Coronary artery (tissue), 2 donors: ENCODE results near the gene ING2.
"Not testable (repeated sequence)": the region's sequence is repeated elsewhere in the genome, so short reads cannot be mapped to it uniquely, and the experiment has no call there.

Source experiments
- DNase-seq: peaks from one replicate; pipeline ENCODE4 v3.0.0-alpha.2; 2017; ENCODE audit warnings: low spot score
- H3K27ac ChIP-seq, 2 donors: fragments of 200-600 bp; sonication (generic); one replicate each; pipeline ENCODE4 v1.5.1; 2016 to 2019
- H3K4me3 ChIP-seq: fragments of 200-600 bp; sonication (generic); 2 replicates; pipeline ENCODE4 v1.5.1; 2016; ENCODE audit warnings: mild to moderate bottlenecking, moderate library complexity
- CTCF ChIP-seq: fragments of 200-600 bp; sonication (generic); IDR thresholded peaks from one replicate; pipeline ENCODE4 v1.5.1; 2019; ENCODE audit warnings: antibody characterized with exemption

Gene ING2

GRCh38 chr4:183548306-183548705 is 43.4 kb downstream of the ING2 start:
- no peak for DNase-seq
- no peak for TF ChIP-seq CTCF
- Histone ChIP-seq H3K27ac (no peak overlapping the region), H3K4me3 (no peak overlapping the region)

GRCh38 chr4:183550345-183551093 is 45.7 kb downstream of the ING2 start:
- Histone ChIP-seq H3K27ac (no peak overlapping the region), H3K4me3 (no peak overlapping the region)
- TF ChIP-seq CTCF: no peak
- DNase-seq: no peak

- Histone ChIP-seq H3K27ac (no peak overlapping the region), H3K4me3 (no peak overlapping the region)
- no peak for DNase-seq
- TF ChIP-seq CTCF: no peak
Observed at GRCh38 chr4:183552274-183553146, 47.7 kb downstream of the ING2 start.

- H3K4me3 ChIP-seq, DNase-seq, H3K27ac ChIP-seq: not testable (repeated sequence)
Observed at GRCh38 chr4:183553147-183553478, 48.3 kb downstream of the ING2 start.

GRCh38 chr4:183553601-183554345 is 48.9 kb downstream of the ING2 start:
- TF ChIP-seq CTCF: no peak
- no peak for DNase-seq
- no peak overlapping the region for H3K4me3 ChIP-seq
- H3K27ac ChIP-seq: no peak overlapping the region

GRCh38 chr4:183554346-183554686 is 49.5 kb downstream of the ING2 start:
- no peak overlapping the region for H3K27ac ChIP-seq
- no peak overlapping the region for H3K4me3 ChIP-seq
- DNase-seq: no peak
- TF ChIP-seq CTCF: no peak

GRCh38 chr4:183554878-183555585 is 50.2 kb downstream of the ING2 start:
- H3K4me3 ChIP-seq: no peak overlapping the region
- DNase-seq: no peak
- no peak for TF ChIP-seq CTCF
- no peak overlapping the region for H3K27ac ChIP-seq
